Liver (tissue), 9 donors: ENCODE measurements around the gene P4HB. TPM values are rescaled to one million over a fixed set of nuclear protein-coding genes. Genes with fewer than 3 reads are reported as not detected.

Source experiments
- DNase-seq: peaks from one replicate; pipeline ENCODE4 v3.0.0-alpha.2; 2017; ENCODE audit warnings: low spot score
- H3K27ac ChIP-seq, 2 donors: one replicate each; pipeline ENCODE4 v1.7.0; 2013; ENCODE audit warnings: inconsistent platforms in 2 of 2, low read length in 2 of 2, control low read depth in 1 of 2, low read depth in 1 of 2, mild to moderate bottlenecking in 1 of 2
- H3K27me3 ChIP-seq, 4 donors: one replicate each; pipeline versions ENCODE4 v1.6.1 to v1.7.0; 2013; ENCODE audit warnings: low read length in 3 of 4, inconsistent platforms in 1 of 4, mild to moderate bottlenecking in 1 of 4, moderate library complexity in 1 of 4; ENCODE audit not compliant: control insufficient read depth in 4 of 4, insufficient read depth in 4 of 4
- H3K36me3 ChIP-seq, 4 donors: one replicate each; pipeline versions ENCODE4 v1.6.1 to v1.7.0; 2013; ENCODE audit warnings: low read length in 3 of 4, mild to moderate bottlenecking in 3 of 4, low read depth in 1 of 4, moderate library complexity in 1 of 4; ENCODE audit not compliant: control insufficient read depth in 4 of 4, insufficient read depth in 3 of 4
- H3K4me1 ChIP-seq, 4 donors: one replicate each; pipeline versions ENCODE4 v1.6.1 to v1.7.0; 2013; ENCODE audit warnings: low read length in 3 of 4, mild to moderate bottlenecking in 3 of 4, moderate library complexity in 1 of 4; ENCODE audit not compliant: control insufficient read depth in 4 of 4, insufficient read depth in 4 of 4
- H3K4me3 ChIP-seq, 3 donors: one replicate each; pipeline versions ENCODE4 v1.6.1 to v1.7.0; 2013; ENCODE audit warnings: low read length in 3 of 3, control low read depth in 1 of 3, low read depth in 1 of 3, mild to moderate bottlenecking in 1 of 3
- H3K9ac ChIP-seq, 2 donors: one replicate each; pipeline ENCODE4 v1.7.0; 2013; ENCODE audit warnings: low read length in 2 of 2, mild to moderate bottlenecking in 2 of 2, moderate library complexity in 2 of 2, control low read depth in 1 of 2, low read depth in 1 of 2
- H3K9me3 ChIP-seq, 4 donors: one replicate each; pipeline versions ENCODE4 v1.6.1 to v1.7.0; 2013; ENCODE audit warnings: low read length in 3 of 4; ENCODE audit not compliant: control insufficient read depth in 4 of 4
- ATF3 ChIP-seq: IDR thresholded peaks from 2 replicates; pipeline ENCODE4 v1.6.1; 2016; ENCODE audit warnings: antibody characterized with exemption
- CTCF ChIP-seq: fragments of 150-350 bp; IDR thresholded peaks from 2 replicates; pipeline ENCODE4 v1.5.1; 2017; ENCODE audit warnings: improper control_type of control experiment, low read depth, low read length; ENCODE audit not compliant: missing input control
- EGR1 ChIP-seq, 2 donors: IDR thresholded peaks; 2 replicates each; pipeline ENCODE4 v1.6.1; 2016 to 2018; ENCODE audit warnings: antibody characterized with exemption in 2 of 2, low read depth in 2 of 2
- FOXA1 ChIP-seq: IDR thresholded peaks from 2 replicates; pipeline ENCODE4 v1.6.1; 2016; ENCODE audit warnings: antibody characterized with exemption
- GABPA ChIP-seq, 2 donors: IDR thresholded peaks in 1 of 2; conservative IDR thresholded peaks in 1 of 2; 2 replicates each; pipeline ENCODE4 v1.6.1; 2016; ENCODE audit warnings: antibody characterized with exemption in 2 of 2, mild to moderate bottlenecking in 1 of 2, moderate library complexity in 1 of 2
- HNF4A ChIP-seq, 2 donors: conservative IDR thresholded peaks; 2 replicates each; pipeline ENCODE4 v1.6.1; 2016; ENCODE audit warnings: antibody characterized with exemption in 2 of 2, mild to moderate bottlenecking in 2 of 2
- HNF4G ChIP-seq: IDR thresholded peaks from 2 replicates; pipeline ENCODE4 v1.6.1; 2016; ENCODE audit warnings: antibody characterized with exemption
- JUND ChIP-seq, 2 donors: IDR thresholded peaks; 2 replicates each; pipeline ENCODE4 v1.6.1; 2016; ENCODE audit warnings: antibody characterized with exemption in 2 of 2
- MAX ChIP-seq: IDR thresholded peaks from 2 replicates; pipeline ENCODE4 v1.6.1; 2016; ENCODE audit warnings: antibody characterized with exemption
- NR2F2 ChIP-seq: IDR thresholded peaks from 2 replicates; pipeline ENCODE4 v1.6.1; 2016; ENCODE audit warnings: antibody characterized with exemption
- RAD21 ChIP-seq, 2 donors: IDR thresholded peaks; 2 replicates each; pipeline ENCODE4 v1.6.1; 2016; ENCODE audit warnings: antibody characterized with exemption in 2 of 2, mild to moderate bottlenecking in 2 of 2
- REST ChIP-seq: IDR thresholded peaks from 2 replicates; pipeline ENCODE4 v1.6.1; 2016; ENCODE audit warnings: antibody characterized with exemption, mild to moderate bottlenecking
- RXRA ChIP-seq, 2 donors: IDR thresholded peaks; 2 replicates each; pipeline ENCODE4 v1.6.1; 2017 to 2018; ENCODE audit warnings: antibody characterized with exemption in 2 of 2, mild to moderate bottlenecking in 1 of 2
- SP1 ChIP-seq: IDR thresholded peaks from 2 replicates; pipeline ENCODE4 v1.6.1; 2018; ENCODE audit warnings: antibody characterized with exemption, mild to moderate bottlenecking
- TAF1 ChIP-seq: conservative IDR thresholded peaks from 2 replicates; pipeline ENCODE4 v1.6.1; 2016; ENCODE audit warnings: antibody characterized with exemption, mild to moderate bottlenecking
- YY1 ChIP-seq: IDR thresholded peaks from 2 replicates; pipeline ENCODE4 v1.6.1; 2016; ENCODE audit warnings: antibody characterized with exemption, mild to moderate bottlenecking
- ZBTB33 ChIP-seq: IDR thresholded peaks from 2 replicates; pipeline ENCODE4 v1.6.1; 2016; ENCODE audit warnings: antibody characterized with exemption
- WGBS: extraction: QIAGEN DNeasy Blood & Tissue Kit; methylation state at CpG from one replicate; pipeline ENCODE4 v1.1.7; 2013; 5-methylcytosine and 5-hydroxymethylcytosine counted together
- polyA plus RNA-seq, 2 donors: library from polyadenylated mRNA; stranded (reverse) in 1 of 2; unstranded in 1 of 2; fragments of 200-250 nt in 1 of 2; fragments of >200 nt in 1 of 2; fragmentation: Nextera tagmentation in 1 of 2; extraction: Ambion mirVana in 1 of 2; gene quantifications; one replicate each; pipeline versions ENCODE4 v1.2.1 to v1.2.3, GENCODE V29; 2013 to 2015
- total RNA-seq, 2 donors: library from RNA; depleted of rRNA; stranded (reverse); fragments of >200 nt; gene quantifications; one replicate each; pipeline ENCODE4 v1.2.3, GENCODE V29; 2014
- donor health status: healthy.
- donor health status: healthy.
- donor health status: healthy.
- donor health status: healthy.
- donor health status: healthy.

The P4HB gene
- total and polyA plus RNA-seq, 4 donors = 1,000 to 3,361 (median 1,576) TPM

GRCh38 chr17:81903896-81904599, 43.7 kb upstream of the P4HB start:
- no peak for TF ChIP-seq YY1
- no peak for TF ChIP-seq CTCF
- no peak for TF ChIP-seq SP1
- no peak for TF ChIP-seq ATF3
- no peak for TF ChIP-seq NR2F2
- no peak for TF ChIP-seq HNF4A (conservative IDR thresholded peaks at IDR 0.05)
- no peak for TF ChIP-seq TAF1
- TF ChIP-seq FOXA1 = no peak
- TF ChIP-seq RXRA (IDR thresholded peaks at IDR 0.05) = no peak
- TF ChIP-seq GABPA (IDR thresholded peaks at IDR 0.05 in 1 of 2, conservative IDR thresholded peaks at IDR 0.05 in 1 of 2) = no peak
- TF ChIP-seq ZBTB33 = no peak
- TF ChIP-seq HNF4G = no peak
- TF ChIP-seq EGR1 (IDR thresholded peaks at IDR 0.05; ENCODE audit: low read depth in 2 of 2) = no peak
- no peaks in the 10 kb centered on the region for H3K27me3 ChIP-seq
- no peak overlapping the region for H3K27ac ChIP-seq
- H3K36me3 ChIP-seq = peaks cover 0 to 40% (median 19%) of the 10 kb centered on the region in 4 donors
- H3K9ac ChIP-seq = no peak overlapping the region
- H3K4me3 ChIP-seq = no peak overlapping the region
- H3K9me3 ChIP-seq = no peaks in the 10 kb centered on the region
- 94% methylated on average over 24 of the region's 24 CpGs for WGBS
- no peak for DNase-seq
- peaks cover 2 to 31% (median 15%) of the 10 kb centered on the region in 4 donors for H3K4me1 ChIP-seq

- Histone ChIP-seq H3K9ac (no peak overlapping the region), H3K4me1 (peaks cover 2 to 30% (median 15%) of the 10 kb centered on the region in 4 donors), H3K36me3 (peaks cover 0 to 44% (median 19%) of the 10 kb centered on the region in 4 donors), H3K27ac (no peak overlapping the region), H3K27me3 (no peaks in the 10 kb centered on the region), H3K4me3 (no peak overlapping the region), H3K9me3 (no peaks in the 10 kb centered on the region)
- no peak for DNase-seq
- 96% methylated on average over 10 of the region's 10 CpGs for WGBS
- TF ChIP-seq JUND (IDR thresholded peaks at IDR 0.05) = no peak
- TF ChIP-seq FOXA1 = no peak
- no peak for TF ChIP-seq NR2F2
- TF ChIP-seq GABPA (IDR thresholded peaks at IDR 0.05 in 1 of 2, conservative IDR thresholded peaks at IDR 0.05 in 1 of 2) = no peak
- no peak for TF ChIP-seq EGR1 (IDR thresholded peaks at IDR 0.05; ENCODE audit: low read depth in 2 of 2)
- TF ChIP-seq REST = no peak
- TF ChIP-seq YY1 = no peak
- no peak for TF ChIP-seq CTCF
- no peak for TF ChIP-seq ATF3
- no peak for TF ChIP-seq MAX
- TF ChIP-seq RAD21 (IDR thresholded peaks at IDR 0.05) = no peak
Observed at GRCh38 chr17:81903415-81903831, 43.1 kb upstream of the P4HB start.
